ENCODE data around the gene DHRS1. TPM values are rescaled to one million over a fixed set of nuclear protein-coding genes. Genes with fewer than 3 reads are reported as not detected.
A peak's percentile ranks its signal among the peaks of the same experiment; 100 is the strongest.

The DHRS1 gene
- total RNA-seq, 1 donor from 2014 or later, result 29.3 TPM

DNA sequence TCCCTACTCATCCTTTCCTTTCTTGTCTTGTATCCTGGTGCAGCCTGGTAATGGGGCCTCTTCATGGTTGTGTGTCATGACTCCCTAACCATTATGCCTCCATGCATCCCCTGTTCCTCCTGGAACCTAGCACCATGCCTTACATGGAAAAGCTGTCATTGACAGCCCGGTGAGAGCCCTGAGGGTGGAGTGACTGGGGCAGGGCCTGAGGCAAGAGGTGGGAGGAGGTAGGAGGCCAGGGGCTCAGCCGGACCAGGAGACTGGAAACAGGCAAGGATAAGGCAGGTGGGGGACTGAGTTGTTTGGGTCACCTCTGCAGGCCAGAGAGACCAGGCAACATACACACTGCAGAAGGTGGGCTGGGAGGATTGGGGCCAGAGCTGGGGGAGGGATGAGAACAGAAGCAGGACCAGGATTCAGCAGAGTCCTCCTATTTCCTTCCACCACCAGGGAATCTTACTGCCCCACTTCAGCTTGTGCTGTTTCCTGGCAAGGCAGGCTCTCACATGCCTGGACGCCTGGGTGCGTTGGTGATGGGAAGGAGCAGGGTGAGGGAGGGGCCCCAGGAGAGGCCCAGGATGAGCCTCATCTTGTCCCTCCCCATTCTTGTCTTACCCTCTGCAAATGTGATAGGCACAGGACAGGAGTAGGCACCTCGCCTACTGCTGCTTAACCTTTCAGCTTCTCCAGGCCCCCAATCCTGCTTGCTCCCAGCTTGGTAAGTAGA, 10.1 kb upstream of the DHRS1 start, which contains the start of gene LTB4R2:
Gene LTB4R2, plus strand, starts transcription at position 603 of the 727 bp plus-strand sequence. CDS start 525 bp downstream, outside the sequence.
- DNase-seq (ENCODE audit: low spot score), result no peak
- Mint-ChIP-seq H3K27me3 (ENCODE audit: low read depth) (no peaks in the 10 kb centered on the region), H3K9me3 (ENCODE audit: low read depth) (no peaks in the 10 kb centered on the region), H3K4me1 (ENCODE audit: low read depth) (peaks cover 6% of the 10 kb centered on the region), H3K27ac (ENCODE audit: unreplicated experiment) (no peak within 1 kb of the TSS), H3K4me3 (ENCODE audit: unreplicated experiment) (no peak within 1 kb of the TSS), H3K36me3 (ENCODE audit: low read depth) (peaks cover 18% of the 10 kb centered on the region)
- no peak for TF ChIP-seq CTCF (IDR thresholded peaks at IDR 0.05)

DNA sequence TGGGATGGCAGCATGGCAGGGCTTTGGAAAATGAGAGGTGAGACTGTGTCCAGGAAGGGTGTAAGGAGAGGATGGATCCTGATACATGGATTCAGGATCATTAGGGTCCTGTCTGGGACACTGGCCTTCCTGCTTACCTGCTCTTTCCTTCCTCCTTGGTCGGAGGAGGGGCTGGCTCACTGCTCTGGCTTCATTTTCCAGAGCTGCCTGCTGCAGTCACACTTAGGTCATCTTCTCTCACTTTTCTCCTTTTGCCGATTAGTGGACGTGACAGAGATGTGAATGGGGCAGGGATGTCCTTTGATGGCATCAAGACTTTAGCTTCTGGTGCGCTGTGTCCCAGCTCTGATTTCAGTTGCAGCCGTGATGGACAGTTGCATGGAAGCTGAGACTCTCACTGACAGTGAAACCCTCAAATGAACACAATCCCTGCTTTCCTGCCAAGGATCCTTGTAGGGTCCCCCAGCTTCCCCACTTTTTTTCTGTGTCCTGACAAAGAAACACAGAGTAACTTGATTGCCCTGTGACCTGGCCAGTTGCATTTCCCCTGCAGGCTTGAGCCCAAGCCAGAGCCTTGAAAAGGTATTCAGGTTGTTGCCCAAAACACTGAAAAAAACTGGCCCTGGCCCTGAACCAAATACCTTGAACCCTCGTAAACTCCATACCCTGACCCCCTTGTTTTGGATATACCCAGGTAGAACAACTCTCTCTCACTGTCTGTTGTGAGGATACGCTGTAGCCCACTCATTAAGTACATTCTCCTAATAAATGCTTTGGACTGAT, 9.0 kb upstream of the DHRS1 start:
- no peaks in the 10 kb centered on the region for H3K27me3 Mint-ChIP-seq (ENCODE audit: low read depth)
- peaks cover 6% of the 10 kb centered on the region for H3K4me1 Mint-ChIP-seq (ENCODE audit: low read depth)
- no peaks in the 10 kb centered on the region for H3K9me3 Mint-ChIP-seq (ENCODE audit: low read depth)
- peaks cover 25% of the 10 kb centered on the region for H3K36me3 Mint-ChIP-seq (ENCODE audit: low read depth)
- DNase-seq (ENCODE audit: low spot score), result no peak
- peak overlapping the region; percentile 8 for H3K27ac Mint-ChIP-seq (ENCODE audit: unreplicated experiment)
- H3K4me3 Mint-ChIP-seq (ENCODE audit: unreplicated experiment), result no peak overlapping the region
- peak; percentile 35 for TF ChIP-seq CTCF (IDR thresholded peaks at IDR 0.05)

- peak; percentile 94 for TF ChIP-seq CTCF (IDR thresholded peaks at IDR 0.05)
- H3K9me3 Mint-ChIP-seq (ENCODE audit: low read depth), result no peaks in the 10 kb centered on the region
- H3K27ac Mint-ChIP-seq (ENCODE audit: unreplicated experiment), result peak within 1 kb of the TSS; percentile 8
- DNase-seq (ENCODE audit: low spot score), result no peak
- H3K4me1 Mint-ChIP-seq (ENCODE audit: low read depth), result peaks cover 6% of the 10 kb centered on the region
- H3K36me3 Mint-ChIP-seq (ENCODE audit: low read depth), result peaks cover 27% of the 10 kb centered on the region
- no peaks in the 10 kb centered on the region for H3K27me3 Mint-ChIP-seq (ENCODE audit: low read depth)
- no peak within 1 kb of the TSS for H3K4me3 Mint-ChIP-seq (ENCODE audit: unreplicated experiment)
Measured at GRCh38 chr14:24307575-24308341, 8.2 kb upstream of the DHRS1 start, which contains the start of gene CIDEB. CIDEB (minus strand) TSS chr14:24307977; CDS start chr14:24307858, 119 bp downstream.

DNA sequence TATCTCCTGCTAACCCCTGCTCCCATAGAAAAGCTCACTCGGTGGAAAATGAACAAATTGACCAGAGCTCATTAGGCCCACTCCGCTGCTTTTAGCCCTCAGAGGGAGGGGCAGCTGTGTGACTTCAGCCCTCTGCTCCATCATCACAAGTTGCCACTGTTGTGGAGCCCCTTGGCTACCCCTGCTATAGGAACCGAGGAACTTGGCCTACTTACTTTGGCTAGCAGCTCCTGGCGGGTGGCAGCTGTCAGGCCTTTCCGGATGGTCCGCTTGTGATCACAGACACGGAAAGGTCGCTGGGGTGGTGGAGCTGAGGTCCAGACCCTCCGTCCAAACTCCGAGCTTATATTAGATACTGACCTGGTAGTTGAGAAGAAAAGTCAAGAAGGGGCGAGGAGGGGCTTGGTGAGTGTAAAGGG, 7.6 kb upstream of the DHRS1 start:
- H3K36me3 Mint-ChIP-seq (ENCODE audit: low read depth), result peaks cover 27% of the 10 kb centered on the region
- peaks cover 6% of the 10 kb centered on the region for H3K4me1 Mint-ChIP-seq (ENCODE audit: low read depth)
- DNase-seq (ENCODE audit: low spot score), result no peak
- no peak overlapping the region for H3K27ac Mint-ChIP-seq (ENCODE audit: unreplicated experiment)
- no peak overlapping the region for H3K4me3 Mint-ChIP-seq (ENCODE audit: unreplicated experiment)
- H3K27me3 Mint-ChIP-seq (ENCODE audit: low read depth), result no peaks in the 10 kb centered on the region
- no peak for TF ChIP-seq CTCF (IDR thresholded peaks at IDR 0.05)
- no peaks in the 10 kb centered on the region for H3K9me3 Mint-ChIP-seq (ENCODE audit: low read depth)

- Mint-ChIP-seq H3K36me3 (ENCODE audit: low read depth) (peaks cover 26% of the 10 kb centered on the region), H3K9me3 (ENCODE audit: low read depth) (no peaks in the 10 kb centered on the region)
Measured at GRCh38 chr14:24304019-24304387, 4.4 kb upstream of the DHRS1 start.

More at GRCh38 chr14:24304019-24304387, 4.4 kb upstream of the DHRS1 start:
- H3K27me3 Mint-ChIP-seq (ENCODE audit: low read depth), result no peaks in the 10 kb centered on the region
- DNase-seq (ENCODE audit: low spot score), result no peak
- TF ChIP-seq CTCF (IDR thresholded peaks at IDR 0.05), result no peak
- H3K4me1 Mint-ChIP-seq (ENCODE audit: low read depth), result peaks cover 22% of the 10 kb centered on the region
- no peak overlapping the region for H3K27ac Mint-ChIP-seq (ENCODE audit: unreplicated experiment)
- no peak overlapping the region for H3K4me3 Mint-ChIP-seq (ENCODE audit: unreplicated experiment)

Measured in chondrocyte (in vitro differentiated cells).